Measurements from ENCODE around the gene BRD3OS. TPM values are rescaled to one million over a fixed set of nuclear protein-coding genes. Genes with fewer than 3 reads are reported as not detected.

The BRD3OS gene
- total and polyA plus RNA-seq, 2 of the 13 experiments (the other 11 are each of a cell fraction or from before 2014, with no cell fraction given) = 4.9 to 5.7 TPM

- TF ChIP-seq PHF21A (CRISPR knock-in tag; IDR thresholded peaks at IDR 0.05) = peak; percentile 38; the same call in 1 of the 2 replicates
- 0 out of 2 replicates have a peak, but pooled peaks have one; percentile 51 for TF ChIP-seq ZNF512B (CRISPR knock-in tag; IDR thresholded peaks at IDR 0.05; ENCODE audit: borderline replicate concordance)
- TF ChIP-seq SMYD3 (CRISPR knock-in tag; IDR thresholded peaks at IDR 0.05) = no peak
- TF ChIP-seq ZSCAN25 (CRISPR knock-in tag; IDR thresholded peaks at IDR 0.05) = 0 out of 2 replicates have a peak, but pooled peaks have one; percentile 10
- peak; percentile 48 for TF ChIP-seq PAXIP1 (CRISPR knock-in tag; conservative IDR thresholded peaks at IDR 0.05)
- peak; percentile 28; the same call in 1 of the 2 replicates for TF ChIP-seq ZNF142 (CRISPR knock-in tag; IDR thresholded peaks at IDR 0.05)
- TF ChIP-seq TFAP4 (IDR thresholded peaks at IDR 0.05; ENCODE audit: borderline replicate concordance, low read depth) = peak; percentile 15; the same call in 1 of the 2 replicates
- peak; percentile 56 for TF ChIP-seq PATZ1 (CRISPR knock-in tag; IDR thresholded peaks at IDR 0.05)
- TF ChIP-seq ZNF136 (CRISPR knock-in tag; IDR thresholded peaks at IDR 0.05; ENCODE audit: low read depth) = no peak
- no peak for TF ChIP-seq STAT5B (CRISPR knock-in tag; IDR thresholded peaks at IDR 0.05)
- no peak for TF ChIP-seq ZFP36L1 (CRISPR knock-in tag; IDR thresholded peaks at IDR 0.05)
- TF ChIP-seq POLR2G (IDR thresholded peaks at IDR 0.05; ENCODE audit: low read depth, low read length) = peak; percentile 61
Measured at GRCh38 chr9:134065612-134066419, 40.5 kb downstream of the BRD3OS start (continued).
